GM23338 (cell line): Measurements from ENCODE around the gene TMPRSS11D. TPM values are rescaled to one million over a fixed set of nuclear protein-coding genes. Genes with fewer than 3 reads are reported as not detected.

Experiments used
- ATAC-seq: fragments of 200-7000 bp; cut with Tn5 transposase; 3 replicates; pipeline ENCODE4 v1.9.1; 2020
- DNase-seq: peaks from one replicate; pipeline ENCODE4 v3.0.0-alpha.2; 2015; ENCODE audit warnings: low spot score
- H2AFZ ChIP-seq: fragments of 200-600 bp; sonication (generic); 2 replicates; pipeline ENCODE4 v1.8.0; 2016; ENCODE audit warnings: antibody characterized with exemption, mild to moderate bottlenecking, moderate library complexity
- H3F3A ChIP-seq: fragments of 200-600 bp; sonication (generic); replicated peaks from 2 replicates; pipeline ENCODE4 v1.8.0; 2017; ENCODE audit warnings: antibody characterized with exemption, mixed run types, low read depth
- H3K27ac ChIP-seq: fragments of 200-600 bp; sonication (generic); 2 replicates; pipeline ENCODE4 v1.6.1; 2016; ENCODE audit warnings: low read depth
- H3K27me3 ChIP-seq: fragments of 200-600 bp; sonication (generic); 2 replicates; pipeline ENCODE4 v1.8.0; 2016; ENCODE audit warnings: mild to moderate bottlenecking, mixed run types, moderate library complexity; ENCODE audit not compliant: insufficient read depth
- H3K36me3 ChIP-seq: fragments of 200-600 bp; sonication (generic); 2 replicates; pipeline ENCODE4 v1.8.0; 2016; ENCODE audit warnings: mild to moderate bottlenecking; ENCODE audit not compliant: insufficient read depth
- H3K4me1 ChIP-seq: fragments of 200-600 bp; sonication (generic); 2 replicates; pipeline ENCODE4 v1.8.0; 2016; ENCODE audit warnings: mild to moderate bottlenecking, moderate library complexity; ENCODE audit not compliant: insufficient read depth
- H3K4me2 ChIP-seq: fragments of 200-600 bp; sonication (generic); 2 replicates; pipeline ENCODE4 v1.7.1; 2017; ENCODE audit warnings: mixed run types
- H3K4me3 ChIP-seq: fragments of 200-600 bp; sonication (generic); 2 replicates; pipeline ENCODE4 v1.6.1; 2016; ENCODE audit warnings: mixed run types
- H3K79me2 ChIP-seq: fragments of 200-600 bp; sonication (generic); replicated peaks from 2 replicates; pipeline ENCODE4 v1.8.0; 2017; ENCODE audit warnings: mild to moderate bottlenecking; ENCODE audit not compliant: insufficient read depth
- H3K9me2 ChIP-seq: fragments of 200-600 bp; sonication (generic); 2 replicates; pipeline ENCODE4 v1.8.0; 2017; ENCODE audit not compliant: insufficient read depth
- H4K20me1 ChIP-seq: fragments of 200-600 bp; sonication (generic); replicated peaks from 2 replicates; pipeline ENCODE4 v1.8.0; 2017; ENCODE audit warnings: mild to moderate bottlenecking; ENCODE audit not compliant: insufficient read depth
- H3K27ac Mint-ChIP-seq: 2 replicates; pipeline ENCODE4 v1.8.0; 2020; ENCODE audit warnings: inconsistent platforms, mild to moderate bottlenecking, moderate library complexity, mixed read lengths
- H3K27me3 Mint-ChIP-seq: 3 replicates; pipeline ENCODE4 v1.8.0; 2022; ENCODE audit warnings: low read depth, mild to moderate bottlenecking, moderate library complexity, mixed read lengths, inconsistent platforms; ENCODE audit not compliant: insufficient read depth, poor library complexity
- H3K36me3 Mint-ChIP-seq: 3 replicates; pipeline ENCODE4 v1.8.0; 2021; ENCODE audit warnings: low read depth, mild to moderate bottlenecking, inconsistent platforms, moderate library complexity, mixed read lengths
- H3K4me1 Mint-ChIP-seq: 3 replicates; pipeline ENCODE4 v1.8.0; 2020; ENCODE audit warnings: mild to moderate bottlenecking, inconsistent platforms, mixed read lengths
- H3K4me3 Mint-ChIP-seq: 3 replicates; pipeline ENCODE4 v1.8.0; 2021; ENCODE audit warnings: moderate library complexity, mild to moderate bottlenecking, inconsistent platforms, mixed read lengths
- H3K9me3 Mint-ChIP-seq: 3 replicates; pipeline ENCODE4 v1.8.0; 2020; ENCODE audit warnings: moderate library complexity, mild to moderate bottlenecking, inconsistent platforms, mixed read lengths
- EZH2 ChIP-seq: fragments of 200-600 bp; sonication (generic); IDR thresholded peaks from one replicate; pipeline ENCODE4 v1.8.0; 2017; ENCODE audit warnings: antibody characterized with exemption, mild to moderate bottlenecking, low read depth; ENCODE audit not compliant: unreplicated experiment
- NANOG ChIP-seq: IDR thresholded peaks from 2 replicates; pipeline ENCODE4 v1.6.1; 2016; ENCODE audit warnings: antibody characterized with exemption, borderline replicate concordance
- POLR2AphosphoS5 ChIP-seq: IDR thresholded peaks from 2 replicates; pipeline ENCODE4 v1.6.1; 2016; ENCODE audit warnings: antibody characterized with exemption, low read depth
- ZNF114 ChIP-seq: fragments of 250-450 bp; sonication (Bioruptor Pico); IDR thresholded peaks from 2 replicates; pipeline ENCODE4 v1.5.0; 2020; ENCODE audit warnings: mild to moderate bottlenecking, moderate library complexity
- polyA plus RNA-seq: library from polyadenylated mRNA; unstranded; fragments of >200 nt; fragmentation: Nextera tagmentation; extraction: Ambion mirVana; gene quantifications from 2 replicates; pipeline ENCODE4 v1.2.1, GENCODE V29; 2016
- total RNA-seq: library from RNA; depleted of rRNA; stranded (reverse); fragments of >200 nt; shearing (Covaris generic); gene quantifications from 2 replicates; pipeline ENCODE4 v1.2.3, GENCODE V29; 2014
- TF ChIP-seq, protein P1 (sequence below): fragments of 250-450 bp; sonication (Bioruptor Pico); IDR thresholded peaks from 2 replicates; pipeline ENCODE4 v1.5.0; 2020; ENCODE audit warnings: mild to moderate bottlenecking, moderate library complexity
- TF ChIP-seq, protein P2 (sequence below): IDR thresholded peaks from 2 replicates; pipeline ENCODE4 v1.6.1; 2016; ENCODE audit warnings: antibody characterized with exemption

The TMPRSS11D gene
- total and polyA plus RNA-seq, 2 experiments from 2014 or later = not detected

DNA sequence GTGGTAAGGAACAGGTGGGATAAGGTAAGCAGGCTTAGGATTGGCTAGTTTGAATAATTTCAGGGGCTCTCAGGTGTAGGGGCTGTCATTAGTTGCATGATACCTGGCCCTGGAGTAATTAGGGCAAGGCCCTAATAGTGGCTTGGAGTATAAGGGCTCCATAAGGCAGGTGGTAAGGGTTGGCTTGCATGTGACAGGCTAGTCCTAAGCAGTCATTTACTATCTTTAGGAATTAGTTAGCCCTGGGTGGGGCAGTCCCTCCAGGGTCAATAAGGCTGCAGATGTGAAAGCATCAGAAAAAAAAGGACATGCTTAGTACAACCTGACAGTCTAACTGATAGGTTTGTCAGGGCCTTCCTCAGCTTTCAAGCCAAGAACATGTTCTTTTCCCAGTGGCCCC, 7.8 kb upstream of the TMPRSS11D start (continued):
- TF ChIP-seq, protein P1, sequence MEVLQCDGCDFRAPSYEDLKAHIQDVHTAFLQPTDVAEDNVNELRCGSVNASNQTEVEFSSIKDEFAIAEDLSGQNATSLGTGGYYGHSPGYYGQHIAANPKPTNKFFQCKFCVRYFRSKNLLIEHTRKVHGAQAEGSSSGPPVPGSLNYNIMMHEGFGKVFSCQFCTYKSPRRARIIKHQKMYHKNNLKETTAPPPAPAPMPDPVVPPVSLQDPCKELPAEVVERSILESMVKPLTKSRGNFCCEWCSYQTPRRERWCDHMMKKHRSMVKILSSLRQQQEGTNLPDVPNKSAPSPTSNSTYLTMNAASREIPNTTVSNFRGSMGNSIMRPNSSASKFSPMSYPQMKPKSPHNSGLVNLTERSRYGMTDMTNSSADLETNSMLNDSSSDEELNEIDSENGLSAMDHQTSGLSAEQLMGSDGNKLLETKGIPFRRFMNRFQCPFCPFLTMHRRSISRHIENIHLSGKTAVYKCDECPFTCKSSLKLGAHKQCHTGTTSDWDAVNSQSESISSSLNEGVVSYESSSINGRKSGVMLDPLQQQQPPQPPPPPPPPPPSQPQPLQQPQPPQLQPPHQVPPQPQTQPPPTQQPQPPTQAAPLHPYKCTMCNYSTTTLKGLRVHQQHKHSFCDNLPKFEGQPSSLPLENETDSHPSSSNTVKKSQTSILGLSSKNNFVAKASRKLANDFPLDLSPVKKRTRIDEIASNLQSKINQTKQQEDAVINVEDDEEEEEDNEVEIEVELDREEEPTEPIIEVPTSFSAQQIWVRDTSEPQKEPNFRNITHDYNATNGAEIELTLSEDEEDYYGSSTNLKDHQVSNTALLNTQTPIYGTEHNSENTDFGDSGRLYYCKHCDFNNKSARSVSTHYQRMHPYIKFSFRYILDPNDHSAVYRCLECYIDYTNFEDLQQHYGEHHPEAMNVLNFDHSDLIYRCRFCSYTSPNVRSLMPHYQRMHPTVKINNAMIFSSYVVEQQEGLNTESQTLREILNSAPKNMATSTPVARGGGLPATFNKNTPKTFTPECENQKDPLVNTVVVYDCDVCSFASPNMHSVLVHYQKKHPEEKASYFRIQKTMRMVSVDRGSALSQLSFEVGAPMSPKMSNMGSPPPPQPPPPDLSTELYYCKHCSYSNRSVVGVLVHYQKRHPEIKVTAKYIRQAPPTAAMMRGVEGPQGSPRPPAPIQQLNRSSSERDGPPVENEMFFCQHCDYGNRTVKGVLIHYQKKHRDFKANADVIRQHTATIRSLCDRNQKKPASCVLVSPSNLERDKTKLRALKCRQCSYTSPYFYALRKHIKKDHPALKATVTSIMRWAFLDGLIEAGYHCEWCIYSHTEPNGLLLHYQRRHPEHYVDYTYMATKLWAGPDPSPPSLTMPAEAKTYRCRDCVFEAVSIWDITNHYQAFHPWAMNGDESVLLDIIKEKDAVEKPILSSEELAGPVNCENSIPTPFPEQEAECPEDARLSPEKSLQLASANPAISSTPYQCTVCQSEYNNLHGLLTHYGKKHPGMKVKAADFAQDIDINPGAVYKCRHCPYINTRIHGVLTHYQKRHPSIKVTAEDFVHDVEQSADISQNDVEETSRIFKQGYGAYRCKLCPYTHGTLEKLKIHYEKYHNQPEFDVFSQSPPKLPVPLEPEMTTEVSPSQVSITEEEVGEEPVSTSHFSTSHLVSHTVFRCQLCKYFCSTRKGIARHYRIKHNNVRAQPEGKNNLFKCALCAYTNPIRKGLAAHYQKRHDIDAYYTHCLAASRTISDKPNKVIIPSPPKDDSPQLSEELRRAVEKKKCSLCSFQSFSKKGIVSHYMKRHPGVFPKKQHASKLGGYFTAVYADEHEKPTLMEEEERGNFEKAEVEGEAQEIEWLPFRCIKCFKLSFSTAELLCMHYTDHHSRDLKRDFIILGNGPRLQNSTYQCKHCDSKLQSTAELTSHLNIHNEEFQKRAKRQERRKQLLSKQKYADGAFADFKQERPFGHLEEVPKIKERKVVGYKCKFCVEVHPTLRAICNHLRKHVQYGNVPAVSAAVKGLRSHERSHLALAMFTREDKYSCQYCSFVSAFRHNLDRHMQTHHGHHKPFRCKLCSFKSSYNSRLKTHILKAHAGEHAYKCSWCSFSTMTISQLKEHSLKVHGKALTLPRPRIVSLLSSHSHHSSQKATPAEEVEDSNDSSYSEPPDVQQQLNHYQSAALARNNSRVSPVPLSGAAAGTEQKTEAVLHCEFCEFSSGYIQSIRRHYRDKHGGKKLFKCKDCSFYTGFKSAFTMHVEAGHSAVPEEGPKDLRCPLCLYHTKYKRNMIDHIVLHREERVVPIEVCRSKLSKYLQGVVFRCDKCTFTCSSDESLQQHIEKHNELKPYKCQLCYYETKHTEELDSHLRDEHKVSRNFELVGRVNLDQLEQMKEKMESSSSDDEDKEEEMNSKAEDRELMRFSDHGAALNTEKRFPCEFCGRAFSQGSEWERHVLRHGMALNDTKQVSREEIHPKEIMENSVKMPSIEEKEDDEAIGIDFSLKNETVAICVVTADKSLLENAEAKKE (CRISPR knock-in tag) = no peak
- TF ChIP-seq NANOG = no peak
- TF ChIP-seq EZH2 = no peak

DNA sequence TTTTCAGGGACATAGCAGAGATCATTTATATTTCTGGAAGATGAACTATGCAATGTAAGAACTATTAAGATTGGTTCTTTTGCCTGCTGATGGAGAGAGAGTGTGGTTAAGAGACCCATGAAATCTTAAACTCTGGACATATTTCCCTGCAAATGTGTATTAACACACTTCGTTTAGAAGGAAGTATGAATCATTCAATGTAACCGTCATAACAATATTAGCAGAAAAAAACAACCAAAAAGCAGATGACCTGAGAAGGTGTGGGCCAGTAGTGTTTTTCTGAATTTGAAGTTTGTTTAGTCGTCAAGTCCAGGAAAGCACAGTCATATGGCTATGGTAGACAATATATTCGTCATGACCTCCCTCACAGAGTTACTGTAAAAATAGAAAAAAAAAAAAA, 2.5 kb upstream of the TMPRSS11D start:
- no peak overlapping the region for H2AFZ ChIP-seq
- H3K9me3 Mint-ChIP-seq = no peaks in the 10 kb centered on the region
- no peaks in the 10 kb centered on the region for H3K9me2 ChIP-seq
- no peaks in the 10 kb centered on the region for H4K20me1 ChIP-seq
- no peak overlapping the region for H3K4me2 ChIP-seq
- H3K4me1 ChIP-seq = no peaks in the 10 kb centered on the region
- H3K79me2 ChIP-seq = no peaks in the 10 kb centered on the region
- H3K27ac ChIP-seq = no peak overlapping the region
- TF ChIP-seq ZNF114 (CRISPR knock-in tag) (no peak), POLR2AphosphoS5 (no peak), NANOG (no peak)
- TF ChIP-seq, protein P2, sequence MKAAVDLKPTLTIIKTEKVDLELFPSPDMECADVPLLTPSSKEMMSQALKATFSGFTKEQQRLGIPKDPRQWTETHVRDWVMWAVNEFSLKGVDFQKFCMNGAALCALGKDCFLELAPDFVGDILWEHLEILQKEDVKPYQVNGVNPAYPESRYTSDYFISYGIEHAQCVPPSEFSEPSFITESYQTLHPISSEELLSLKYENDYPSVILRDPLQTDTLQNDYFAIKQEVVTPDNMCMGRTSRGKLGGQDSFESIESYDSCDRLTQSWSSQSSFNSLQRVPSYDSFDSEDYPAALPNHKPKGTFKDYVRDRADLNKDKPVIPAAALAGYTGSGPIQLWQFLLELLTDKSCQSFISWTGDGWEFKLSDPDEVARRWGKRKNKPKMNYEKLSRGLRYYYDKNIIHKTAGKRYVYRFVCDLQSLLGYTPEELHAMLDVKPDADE = no peak
- H3K27ac Mint-ChIP-seq = peak overlapping the region; percentile 69; the same call in 1 of the 2 replicates
- H3K4me3 ChIP-seq = no peak overlapping the region
- no peaks in the 10 kb centered on the region for H3K27me3 ChIP-seq
- no peaks in the 10 kb centered on the region for H3F3A ChIP-seq
- no peaks in the 10 kb centered on the region for H3K36me3 ChIP-seq
- ATAC-seq (no peak), DNase-seq (no peak)
- H3K4me1 Mint-ChIP-seq = peaks cover 11% of the 10 kb centered on the region; the same call in 2 of the 3 replicates
- H3K27me3 Mint-ChIP-seq = no peaks in the 10 kb centered on the region
- H3K4me3 Mint-ChIP-seq = no peak overlapping the region
- H3K36me3 Mint-ChIP-seq = no peaks in the 10 kb centered on the region
